Smooth muscle cell of the pulmonary artery (primary cell): ENCODE measurements around the gene ADH6. TPM values are rescaled to one million over a fixed set of nuclear protein-coding genes. Genes with fewer than 3 reads are reported as not detected.

Experiments used
- total RNA-seq: library from RNA; depleted of rRNA; stranded (reverse); fragments of >200 nt; gene quantifications from 2 replicates; pipeline ENCODE4 v1.2.3, GENCODE V29; 2014

The ADH6 gene
- not detected in 2 replicates for total RNA-seq

GRCh38 chr4:99219072-99219471 is at the start of gene ADH6:
ADH6 (minus strand) TSS chr4:99219246; CDS start chr4:99219152, 94 bp downstream.

Other genes with a start within 250 kb of the ADH6 start
- 27.0 and 29.5 TPM in 2 replicates for gene METAP1, start 223.5 kb downstream of the ADH6 start, total RNA-seq
- 140 and 154 TPM in 2 replicates for gene ADH5, start 130.5 kb downstream of the ADH6 start, total RNA-seq
- 0.10 TPM in 1 of 2 replicates, not detected in the other for gene ADH4, start 74.9 kb downstream of the ADH6 start, total RNA-seq
- not detected in 2 replicates for gene ADH1A, start 71.7 kb upstream of the ADH6 start, total RNA-seq
- 22.1 and 685 TPM in 2 replicates for gene ADH1B, start 102.2 kb upstream of the ADH6 start, total RNA-seq
- 0.07 and 0.23 TPM in 2 replicates for gene ADH1C, start 133.5 kb upstream of the ADH6 start, total RNA-seq
- gene ADH7, start 216.1 kb upstream of the ADH6 start, total RNA-seq, result not detected in 2 replicates